ENCODE measurements around the gene DCUN1D3. TPM values are rescaled to one million over a fixed set of nuclear protein-coding genes. Genes with fewer than 3 reads are reported as not detected.
"Not testable (repeated sequence)": the region's sequence is repeated elsewhere in the genome, so short reads cannot be mapped to it uniquely, and the experiment has no call there.

Gene DCUN1D3
- total RNA-seq, 1 donor from 2014 or later: 14.6 TPM

- no peak for ATAC-seq (ENCODE audit: poor library complexity)
- DNase-seq: no peak
- intact Hi-C loops (cut with DNase I): no loop called here
Observed at GRCh38 chr16:20811889-20812439, 88.2 kb downstream of the DCUN1D3 start.

- intact Hi-C loops (cut with DNase I): no loop called here
- DNase-seq: no peak
- ATAC-seq (ENCODE audit: poor library complexity): no peak
Observed at GRCh38 chr16:20807862-20808261, 92.3 kb downstream of the DCUN1D3 start.

- intact Hi-C loops (cut with DNase I): no loop called here
- DNase-seq (peak; percentile 95), ATAC-seq (ENCODE audit: poor library complexity) (peak; percentile 97)
Observed at GRCh38 chr16:20806168-20807050, 93.7 kb downstream of the DCUN1D3 start, which contains the start of the genes ERI2 and REXO5. ERI2 (minus strand) TSS chr16:20806472; CDS start chr16:20806430, 42 bp downstream. REXO5 (plus strand) TSS chr16:20806527; CDS start chr16:20806954, 427 bp downstream.

- intact Hi-C loops (cut with DNase I); DNase-seq: not testable (repeated sequence)
- ATAC-seq (ENCODE audit: poor library complexity): peak; percentile 3
Observed at GRCh38 chr16:20805684-20806167, 94.4 kb downstream of the DCUN1D3 start.

Other genes with a start within 250 kb of the DCUN1D3 start
- gene ACSM1, start 202.7 kb downstream of the DCUN1D3 start, total RNA-seq: not detected
- 17.2 TPM for gene THUMPD1, start 158.5 kb downstream of the DCUN1D3 start, total RNA-seq
- 8.7 TPM for gene ACSM3, start 136.3 kb downstream of the DCUN1D3 start, total RNA-seq
- 10.0 TPM for gene ERI2, start 93.9 kb downstream of the DCUN1D3 start, total RNA-seq
- gene REXO5, start 93.8 kb downstream of the DCUN1D3 start, total RNA-seq: 5.1 TPM
- 49.8 TPM for gene LYRM1, start 413 bp upstream of the DCUN1D3 start, total RNA-seq